Raji (cell line): Measurements from ENCODE around the gene XKR3.

Experiments used
- POLR2A ChIP-seq: IDR thresholded peaks from 2 replicates; pipeline ENCODE4 v1.6.1; 2011; ENCODE audit warnings: low read depth, low read length, control low read depth; ENCODE audit not compliant: insufficient read depth

XKR3 gene

DNA sequence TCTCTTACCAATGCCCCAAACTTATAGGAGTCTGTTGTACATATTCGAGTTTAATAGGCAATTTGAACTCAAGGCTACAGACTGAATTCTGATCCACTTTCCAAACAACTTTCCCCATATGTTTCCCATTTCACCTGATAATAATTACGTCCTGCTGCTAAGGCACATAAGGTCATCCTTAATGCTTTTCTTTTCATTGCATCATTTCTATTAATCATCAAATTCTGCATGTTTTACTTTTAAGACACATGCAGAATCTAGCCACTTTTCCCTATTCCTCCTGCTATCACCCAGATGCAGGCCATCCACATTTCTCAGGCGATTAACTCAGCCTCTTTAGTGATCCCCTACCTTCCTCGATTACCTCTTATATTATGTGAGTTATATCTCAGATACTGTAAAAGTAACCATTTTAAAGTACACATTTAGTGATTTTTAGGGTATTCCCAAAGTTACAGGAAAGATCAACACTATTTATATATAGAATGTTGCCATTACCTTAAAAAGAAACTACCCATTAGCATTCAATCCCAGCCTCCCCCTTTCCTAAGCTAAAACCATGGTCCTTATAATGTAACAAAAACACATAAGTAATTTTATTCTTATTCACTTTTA lies 14.9 kb downstream of the XKR3 start:
- no peak for TF ChIP-seq POLR2A

DNA sequence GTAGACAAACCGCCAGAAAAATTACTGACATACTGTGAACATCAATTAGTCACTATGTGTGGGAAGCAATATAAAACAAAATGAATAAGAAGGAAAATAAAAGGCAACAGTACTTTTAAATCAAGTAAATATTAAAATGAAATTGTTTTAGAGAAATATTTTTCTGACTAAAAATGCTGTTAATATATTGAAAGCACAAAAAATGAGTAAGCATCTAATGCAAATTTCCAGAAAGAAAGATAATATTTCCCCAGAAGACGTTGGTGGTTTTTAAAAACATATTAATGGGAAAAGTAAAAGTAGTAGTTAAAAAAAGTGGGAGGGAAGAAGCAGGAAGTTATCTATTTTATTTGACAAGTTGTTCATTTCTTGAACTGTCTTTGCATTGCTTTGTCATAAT lies 16.5 kb downstream of the XKR3 start:
- TF ChIP-seq POLR2A = no peak

DNA sequence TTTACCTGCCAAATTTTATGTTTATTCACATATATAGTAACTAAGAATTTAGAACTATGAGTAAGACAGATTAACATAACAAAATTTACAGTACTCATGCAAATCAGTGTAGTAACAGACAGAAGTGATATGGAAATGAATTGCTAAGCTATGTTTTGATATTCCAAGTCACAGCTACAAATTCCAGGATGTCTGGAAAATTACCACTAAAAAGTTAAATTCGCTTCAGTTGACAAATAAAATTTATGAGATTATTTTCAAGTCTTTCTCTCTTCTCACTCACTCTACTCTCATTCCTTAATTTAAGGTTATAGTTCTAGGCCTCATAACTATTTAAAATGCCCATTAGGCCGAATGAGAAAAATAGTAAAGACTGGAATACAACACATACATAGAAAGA lies 18.1 kb downstream of the XKR3 start:
- TF ChIP-seq POLR2A = no peak

DNA sequence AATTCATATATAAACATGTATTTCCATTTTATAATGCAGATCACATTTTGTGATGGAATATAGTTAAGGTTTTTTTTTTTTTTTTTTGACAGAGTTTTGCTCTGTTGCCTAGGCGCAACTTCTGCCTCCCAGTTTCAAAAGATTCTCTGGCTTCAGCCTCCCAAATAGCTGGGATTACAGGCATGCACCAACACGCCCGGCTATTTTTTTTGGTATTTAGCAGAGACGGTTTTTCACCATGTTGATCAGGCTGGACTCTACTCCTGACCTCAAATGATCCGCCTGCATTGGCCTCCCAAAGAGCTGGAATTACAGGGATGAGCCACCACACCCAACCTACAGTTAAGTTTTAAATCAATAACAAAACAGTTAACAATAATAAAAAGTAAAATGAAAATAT lies 18.8 kb downstream of the XKR3 start:
- no peak for TF ChIP-seq POLR2A

DNA sequence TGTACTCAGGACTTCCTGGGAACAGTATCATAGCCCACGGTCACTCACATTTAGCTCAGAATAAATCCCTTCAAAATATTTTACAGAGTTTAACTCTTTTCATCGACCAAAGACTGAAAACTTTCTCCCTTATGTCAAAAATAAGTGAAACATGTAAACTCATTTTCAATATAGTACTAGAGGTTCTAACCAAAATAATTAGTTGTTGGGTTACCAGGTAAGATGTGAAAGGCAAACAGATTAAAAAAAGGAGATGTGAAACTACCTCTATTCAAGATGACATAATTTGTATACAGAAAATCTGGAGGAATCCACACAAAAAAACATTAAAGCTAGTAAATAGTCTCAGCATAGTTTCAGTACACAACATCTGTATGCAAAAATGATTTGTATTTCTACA lies 20.3 kb downstream of the XKR3 start:
- no peak for TF ChIP-seq POLR2A

DNA sequence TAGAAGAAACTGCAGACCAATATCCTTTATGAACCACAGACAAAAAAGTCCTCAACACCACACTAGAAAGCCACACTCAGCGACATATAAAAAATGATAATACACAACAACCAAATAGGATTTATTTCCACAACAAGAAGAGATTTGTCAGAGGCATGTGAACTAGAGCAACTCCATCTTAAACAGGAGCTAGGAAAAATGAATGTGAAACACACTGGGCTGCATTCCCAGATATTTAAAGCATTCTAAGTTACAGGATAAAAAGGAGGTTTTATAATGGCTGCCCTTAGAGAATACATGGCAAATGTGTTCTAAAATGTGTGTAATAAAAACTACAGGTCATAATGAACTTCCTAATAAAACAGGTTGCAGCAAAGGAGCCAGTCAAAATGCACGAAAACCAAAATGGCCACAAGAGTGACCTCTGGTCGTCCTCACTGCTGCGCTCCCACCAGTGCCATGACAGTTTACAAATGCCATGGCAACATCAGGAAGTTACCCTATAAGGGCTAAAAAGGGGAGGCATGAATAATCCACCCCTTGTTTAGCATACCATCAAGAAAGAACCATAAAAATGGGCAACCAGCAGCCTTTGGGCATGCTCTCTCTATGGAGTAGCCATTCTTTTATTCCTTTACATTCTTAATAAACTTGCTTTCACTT lies 21.8 kb downstream of the XKR3 start:
- no peak for TF ChIP-seq POLR2A

DNA sequence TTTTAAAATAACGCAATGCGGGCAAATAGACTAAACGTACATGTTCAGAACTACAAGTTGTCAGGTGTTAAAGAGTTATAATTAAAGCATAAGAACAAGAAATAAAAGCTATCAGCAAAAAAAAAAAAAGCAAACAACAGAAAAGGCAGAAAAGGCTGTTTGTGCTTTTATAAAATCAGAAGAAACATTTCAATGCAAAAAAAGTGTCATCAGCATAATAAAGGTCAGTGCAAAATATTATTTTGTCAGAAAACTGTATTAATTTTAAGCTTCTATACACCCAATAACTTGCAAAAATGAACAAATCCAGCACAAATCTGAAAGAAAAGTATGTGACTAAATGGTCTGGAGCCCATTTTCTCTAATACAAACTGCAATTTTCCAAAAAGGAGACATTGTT lies 23.6 kb downstream of the XKR3 start:
- TF ChIP-seq POLR2A = no peak

DNA sequence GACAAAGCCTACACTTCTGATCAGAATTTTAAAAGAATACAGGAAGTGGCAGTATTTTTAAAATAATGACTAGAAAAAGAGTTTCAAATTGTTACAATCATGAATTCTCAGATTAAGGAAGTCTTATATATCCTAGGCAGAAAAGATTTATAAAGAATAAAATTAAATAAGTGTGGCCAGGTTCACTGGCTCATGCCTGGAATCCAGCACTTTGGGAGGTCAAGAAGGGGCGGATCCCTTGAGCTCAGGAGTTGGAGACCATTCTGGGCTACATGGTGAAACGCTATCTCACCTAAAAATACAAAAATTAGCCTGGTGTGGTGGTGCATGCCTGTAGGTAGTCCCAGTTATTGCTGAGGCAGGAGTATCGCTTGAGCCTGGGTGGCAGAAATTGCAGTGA lies 24.1 kb downstream of the XKR3 start:
- TF ChIP-seq POLR2A = no peak

DNA sequence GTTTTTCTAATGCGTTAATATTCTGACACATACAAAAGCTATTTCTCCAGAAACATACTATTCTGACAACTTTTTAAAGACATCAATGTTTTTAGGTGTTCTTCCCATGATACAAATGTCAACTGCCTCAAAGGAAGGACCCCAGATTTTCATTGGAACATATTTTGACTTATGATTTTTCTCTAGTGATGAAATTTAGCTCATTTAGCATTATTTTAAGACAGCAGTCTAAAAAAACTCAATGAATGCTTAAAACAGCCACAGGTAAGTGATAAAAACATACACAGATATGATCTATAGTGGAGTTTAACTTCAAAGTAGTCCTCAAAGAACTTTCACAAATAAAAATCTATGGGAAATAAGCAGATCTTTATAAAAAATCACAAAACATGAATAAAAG lies 24.9 kb downstream of the XKR3 start:
- no peak for TF ChIP-seq POLR2A

DNA sequence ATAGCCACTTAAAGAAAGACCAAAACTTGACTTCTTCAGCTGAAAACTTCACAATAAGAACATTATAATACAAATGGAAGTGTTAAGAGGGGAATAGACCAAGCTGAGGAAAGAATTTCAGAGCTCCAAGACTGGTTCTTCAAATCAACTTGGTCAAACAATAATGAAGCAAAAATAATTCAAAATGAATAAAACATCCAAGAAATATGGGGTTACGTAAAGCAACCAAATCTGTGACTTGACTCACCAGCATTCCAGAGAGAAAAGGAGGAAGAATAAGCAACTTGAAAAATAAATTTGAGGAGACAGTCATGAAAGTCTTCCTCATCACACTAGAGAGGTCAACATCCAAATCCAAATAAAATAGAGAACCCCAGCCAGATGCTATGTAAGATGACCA lies 31.4 kb downstream of the XKR3 start:
- no peak for TF ChIP-seq POLR2A

DNA sequence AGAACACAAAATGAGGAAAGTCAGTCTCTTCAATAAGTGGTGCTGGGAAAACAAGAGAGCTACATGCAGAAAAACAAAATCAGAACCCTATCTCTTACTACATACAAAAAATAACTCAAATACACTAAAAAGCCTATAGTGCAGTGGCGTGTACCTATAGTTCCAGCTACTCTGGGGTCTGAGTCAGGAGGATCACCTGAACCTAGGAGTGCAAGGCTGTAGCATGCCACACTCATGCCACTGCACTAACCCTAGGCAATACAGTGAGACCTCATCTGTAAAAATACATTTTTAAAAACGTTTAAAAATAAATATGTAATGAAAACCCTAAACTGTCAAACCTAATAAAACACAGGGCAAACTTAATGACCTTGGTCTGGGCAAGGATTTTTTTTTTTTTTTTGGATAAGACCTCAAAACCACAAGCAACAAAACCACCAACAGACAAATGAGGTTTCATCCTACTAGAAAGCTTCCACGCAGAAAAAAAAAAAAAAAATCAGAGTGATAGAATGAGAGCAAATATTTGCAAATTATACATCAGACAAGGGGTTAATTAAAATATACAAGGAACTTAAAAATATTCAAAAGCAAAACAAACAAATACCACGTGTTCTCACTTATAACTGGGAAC lies 35.2 kb downstream of the XKR3 start:
- no peak for TF ChIP-seq POLR2A

DNA sequence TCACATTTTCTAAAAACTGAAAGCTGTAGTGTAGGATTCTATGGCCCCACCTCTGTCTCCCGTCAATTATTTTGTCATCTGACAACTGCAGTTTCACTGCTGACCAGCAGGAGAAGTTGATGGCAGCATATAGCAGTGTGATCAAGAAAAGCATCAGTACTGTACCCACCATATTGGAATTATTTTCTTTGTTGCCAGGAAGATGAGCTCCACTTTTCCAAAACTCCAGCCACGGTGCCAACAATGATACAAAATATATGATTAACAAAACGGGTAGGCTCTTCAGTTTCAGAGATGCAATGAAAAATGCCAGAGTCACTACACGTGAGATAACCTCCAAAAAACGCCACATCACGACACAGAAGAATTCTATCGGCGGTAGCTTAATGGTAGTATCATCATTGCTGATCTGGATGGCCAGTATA lies 41.3 kb downstream of the XKR3 start:
- no peak for TF ChIP-seq POLR2A

DNA sequence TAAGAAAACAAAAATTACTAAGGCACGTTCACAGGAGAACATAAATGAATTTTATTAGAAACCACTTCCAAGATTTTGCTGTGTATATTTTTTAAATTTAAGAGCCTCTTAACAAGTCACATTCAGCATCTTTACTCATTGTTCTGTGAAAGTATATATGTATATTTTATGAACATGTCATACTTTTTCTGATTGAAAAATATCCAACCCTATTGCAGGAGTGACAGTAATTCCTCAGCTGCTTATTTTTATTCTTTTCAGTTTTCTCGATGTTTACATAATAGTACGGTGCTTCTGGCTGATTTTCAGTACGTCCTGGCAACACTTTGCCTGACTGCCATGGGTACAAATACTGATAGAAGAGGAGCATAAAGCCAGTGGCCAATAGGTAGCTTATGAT lies 41.8 kb downstream of the XKR3 start:
- no peak for TF ChIP-seq POLR2A

DNA sequence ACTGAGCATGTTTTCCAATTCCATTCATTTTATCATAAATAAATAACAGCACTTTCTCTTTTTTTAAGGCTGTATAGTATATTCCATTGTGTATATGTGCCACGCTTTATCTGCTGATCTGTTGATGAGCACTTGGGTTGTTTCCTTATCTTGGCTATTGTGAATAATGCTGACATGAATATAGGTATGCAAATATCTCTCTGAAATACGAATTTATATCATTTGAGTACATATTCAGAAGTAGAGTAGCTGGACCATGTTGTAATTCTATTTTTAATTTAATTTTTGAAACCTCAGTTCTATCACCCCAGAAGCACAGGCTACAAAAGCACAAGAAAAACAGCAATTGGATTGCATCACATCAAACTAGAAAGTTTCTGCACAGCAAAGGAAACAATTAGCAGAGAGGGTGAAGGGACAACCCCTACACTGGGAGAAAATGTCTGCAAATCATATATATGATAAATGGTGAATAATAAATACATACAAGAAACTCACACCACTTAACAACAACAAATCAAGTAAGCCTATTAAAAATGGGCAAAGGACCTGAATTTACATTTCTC lies 43.4 kb downstream of the XKR3 start:
- TF ChIP-seq POLR2A = no peak

DNA sequence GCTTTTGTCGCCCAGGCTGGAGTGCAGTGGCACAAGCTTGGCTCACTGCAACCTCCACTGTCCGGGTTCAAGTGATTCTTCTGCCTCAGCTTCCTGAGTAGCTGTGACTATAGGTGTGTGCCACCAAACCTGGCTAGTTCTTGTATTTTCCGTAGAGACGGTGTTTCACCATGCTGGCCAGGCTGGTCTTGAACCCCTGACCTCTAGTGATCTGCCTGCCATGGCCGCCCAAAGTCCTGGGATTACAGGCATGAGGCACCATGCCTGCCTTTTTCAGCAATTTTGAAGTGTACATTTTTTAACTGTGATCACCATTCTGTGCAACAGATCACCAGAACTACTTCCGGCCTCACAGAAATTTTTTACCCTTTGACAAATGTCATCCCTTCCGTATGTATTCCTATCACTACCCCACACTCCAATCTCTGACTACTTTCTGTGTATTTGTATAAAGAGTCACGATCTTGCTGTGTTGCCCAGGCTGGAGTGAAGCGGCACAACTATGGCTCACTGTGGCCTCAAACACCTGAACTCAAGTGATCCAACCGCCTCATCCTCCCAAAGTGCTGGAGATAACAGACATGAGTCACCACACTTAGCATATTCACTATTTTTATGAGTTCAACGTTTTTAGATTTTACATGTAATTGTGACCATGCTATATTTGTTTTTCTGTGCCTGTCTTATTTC lies 44.0 kb downstream of the XKR3 start:
- TF ChIP-seq POLR2A = no peak
